Common myeloid progenitor, CD34-positive (primary cell): ENCODE results near the gene RTN4.
"Not testable (repeated sequence)": the region's sequence is repeated elsewhere in the genome, so short reads cannot be mapped to it uniquely, and the experiment has no call there.

Experiments used
- CTCF ChIA-PET: fragments of 350-600 bp; sonication (Branson Sonifier 250); formaldehyde crosslinking; loops from one replicate; lab custom pipeline; 2021; ENCODE audit warnings: antibody characterized with exemption; lab: Charles Lee
- POLR2A ChIA-PET: fragments of 350-600 bp; sonication (Branson Sonifier 250); formaldehyde crosslinking; loops from one replicate; lab custom pipeline; 2021; ENCODE audit warnings: antibody characterized with exemption; lab: Charles Lee
- DNase-seq, 3 donors: peaks; one replicate each; pipeline versions ENCODE4 v3.0.0 to v3.0.0-alpha.2; 2013
- H3K27ac ChIP-seq, 2 experiments: 1 replicate in 1 of 2; 2 replicates in 1 of 2; pipeline ENCODE4 v1.7.0; 2013; ENCODE audit warnings: inconsistent platforms in 2 of 2, low read length in 2 of 2, mild to moderate bottlenecking in 2 of 2, low read depth in 1 of 2, moderate library complexity in 1 of 2; ENCODE audit not compliant: severe bottlenecking in 2 of 2, insufficient read depth in 1 of 2, poor library complexity in 1 of 2
- H3K27me3 ChIP-seq, 5 experiments: replicated peaks in 2 of 5; 1 replicate in 3 of 5; 2 replicates in 2 of 5; pipeline versions ENCODE4 v1.6.1 to v1.7.0; 2013; ENCODE audit warnings: low read length in 4 of 5, mild to moderate bottlenecking in 2 of 5, moderate library complexity in 2 of 5, inconsistent platforms in 1 of 5; ENCODE audit not compliant: insufficient read depth in 5 of 5, control insufficient read depth in 4 of 5
- H3K36me3 ChIP-seq, 4 experiments: 1 replicate in 2 of 4; 2 replicates in 2 of 4; pipeline versions ENCODE4 v1.6.1 to v1.7.0; 2013; ENCODE audit warnings: low read length in 3 of 4, control low read depth in 1 of 4, mild to moderate bottlenecking in 1 of 4; ENCODE audit not compliant: control insufficient read depth in 4 of 4, insufficient read depth in 4 of 4
- H3K4me1 ChIP-seq, 4 experiments: 1 replicate in 3 of 4; 2 replicates in 1 of 4; pipeline versions ENCODE4 v1.6.1 to v1.7.1; 2013; ENCODE audit warnings: low read length in 3 of 4, mild to moderate bottlenecking in 3 of 4, control low read depth in 1 of 4, inconsistent platforms in 1 of 4, moderate library complexity in 1 of 4; ENCODE audit not compliant: control insufficient read depth in 4 of 4, insufficient read depth in 4 of 4; ENCODE audit errors: control extremely low read depth in 1 of 4
- H3K4me3 ChIP-seq, 7 experiments: 1 replicate in 4 of 7; 2 replicates in 3 of 7; pipeline versions ENCODE4 v1.5.1 to v1.7.0; 2013; ENCODE audit warnings: mild to moderate bottlenecking in 7 of 7, low read length in 6 of 7, moderate library complexity in 6 of 7, inconsistent platforms in 2 of 7, low read depth in 2 of 7, control low read depth in 1 of 7; ENCODE audit not compliant: insufficient read depth in 4 of 7, control insufficient read depth in 1 of 7; ENCODE audit errors: extremely low read depth in 1 of 7
- H3K9me3 ChIP-seq, 5 experiments: 1 replicate in 4 of 5; 2 replicates in 1 of 5; pipeline versions ENCODE4 v1.6.1 to v1.7.1; 2013; ENCODE audit warnings: low read length in 4 of 5, mild to moderate bottlenecking in 2 of 5, inconsistent platforms in 1 of 5, low read depth in 1 of 5, moderate library complexity in 1 of 5; ENCODE audit not compliant: control insufficient read depth in 4 of 5, insufficient read depth in 2 of 5; ENCODE audit errors: control extremely low read depth in 1 of 5
- WGBS: methylation state at CpG from one replicate; pipeline ENCODE4 v1.1.5; 2013; ENCODE audit not compliant: insufficient coverage; 5-methylcytosine and 5-hydroxymethylcytosine counted together

The RTN4 gene

DNA sequence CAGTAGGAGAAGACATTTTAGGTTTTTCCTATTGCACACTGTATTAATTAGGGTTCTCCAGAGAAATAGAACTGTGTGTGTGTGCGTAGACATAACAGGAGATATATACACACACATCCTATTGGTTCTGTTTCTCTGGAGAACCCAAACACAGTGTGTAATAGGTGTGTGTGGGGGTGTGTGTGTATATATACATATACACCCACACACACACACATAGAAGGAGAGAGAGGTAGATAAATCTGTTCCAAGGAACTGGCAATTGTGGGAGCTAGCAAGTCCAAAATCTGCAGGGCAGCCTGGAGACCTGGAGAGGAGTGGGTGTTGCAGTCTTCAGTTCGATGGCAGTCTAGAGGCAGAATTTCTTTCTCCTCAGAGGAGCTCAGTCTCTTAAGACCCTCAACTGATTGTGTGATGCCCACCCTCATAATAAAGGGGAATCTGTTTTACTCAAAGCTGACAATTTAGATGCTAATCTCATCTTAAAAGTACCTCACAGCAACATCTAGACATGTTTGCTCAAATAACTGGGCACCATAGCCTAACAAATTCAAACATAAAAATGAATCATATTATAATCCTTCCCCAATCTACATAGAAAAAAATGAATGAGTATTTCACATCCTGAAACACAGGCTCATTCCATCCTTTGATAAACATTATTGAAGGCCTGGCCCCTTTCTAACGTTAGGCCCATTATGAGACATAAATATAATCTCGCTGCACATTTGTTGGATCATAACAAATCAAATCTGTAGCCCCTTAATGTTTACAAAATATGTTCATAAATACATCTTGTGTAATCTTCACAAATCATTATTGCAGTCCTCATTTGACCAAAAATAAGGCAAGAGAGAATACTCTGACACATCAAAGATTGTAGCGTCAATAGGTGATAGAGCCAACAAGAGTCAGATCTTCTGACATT, 35.1 kb upstream of the RTN4 start:
- H3K27ac ChIP-seq, result no peak overlapping the region
- CTCF ChIA-PET, result interaction anchor here (1.0 to 1.1 kb wide), 3 partner anchors 9 to 23 kb away, joined by 3 read pairs; no protein-coding TSS in a partner anchor

GRCh38 chr2:55084641-55085040, 34.4 kb upstream of the RTN4 start:
- Histone ChIP-seq H3K27me3 (no peaks in the 10 kb centered on the region), H3K9me3 (no peaks in the 10 kb centered on the region), H3K4me1 (peaks cover 0 to 18% (median 0%) of the 10 kb centered on the region in 4 experiments), H3K36me3 (no peaks in the 10 kb centered on the region), H3K4me3 (no peak overlapping the region), H3K27ac (no peak overlapping the region)
- ChIA-PET CTCF (interaction anchor here (1.0 to 1.1 kb wide), 2 partner anchors 9 to 24 kb away, joined by 3 read pairs; no protein-coding TSS in a partner anchor), POLR2A (no interaction called here)
- WGBS, result 100% methylated on average over 3 of the region's 3 CpGs
- DNase-seq, result no peak

More for the DNA sequence above, 35.1 kb upstream of the RTN4 start:
- H3K4me1 ChIP-seq, result peaks cover 0 to 18% (median 0%) of the 10 kb centered on the region in 4 experiments
- no peak for DNase-seq
- no peaks in the 10 kb centered on the region for H3K36me3 ChIP-seq
- H3K9me3 ChIP-seq, result no peaks in the 10 kb centered on the region
- POLR2A ChIA-PET, result no interaction called here
- 97% methylated on average over 4 of the region's 5 CpGs for WGBS
- no peaks in the 10 kb centered on the region for H3K27me3 ChIP-seq
- no peak overlapping the region for H3K4me3 ChIP-seq

GRCh38 chr2:55080204-55080738, 30.0 kb upstream of the RTN4 start:
- ChIA-PET POLR2A (no interaction called here), CTCF (interaction anchor here (1.1 to 1.9 kb wide), 3 partner anchors 30 to 95 kb away, joined by 3 to 4 read pairs (median 4); partner anchors contain the start of gene RTN4)
- 100% methylated on average over 2 of the region's 7 CpGs for WGBS
- peaks cover 0 to 9% (median 0%) of the 10 kb centered on the region in 4 experiments for H3K4me1 ChIP-seq
- no peak overlapping the region for H3K4me3 ChIP-seq
- no peak for DNase-seq
- H3K9me3 ChIP-seq, result no peaks in the 10 kb centered on the region
- no peaks in the 10 kb centered on the region for H3K27me3 ChIP-seq
- H3K36me3 ChIP-seq, result no peaks in the 10 kb centered on the region
- no peak overlapping the region for H3K27ac ChIP-seq

DNA sequence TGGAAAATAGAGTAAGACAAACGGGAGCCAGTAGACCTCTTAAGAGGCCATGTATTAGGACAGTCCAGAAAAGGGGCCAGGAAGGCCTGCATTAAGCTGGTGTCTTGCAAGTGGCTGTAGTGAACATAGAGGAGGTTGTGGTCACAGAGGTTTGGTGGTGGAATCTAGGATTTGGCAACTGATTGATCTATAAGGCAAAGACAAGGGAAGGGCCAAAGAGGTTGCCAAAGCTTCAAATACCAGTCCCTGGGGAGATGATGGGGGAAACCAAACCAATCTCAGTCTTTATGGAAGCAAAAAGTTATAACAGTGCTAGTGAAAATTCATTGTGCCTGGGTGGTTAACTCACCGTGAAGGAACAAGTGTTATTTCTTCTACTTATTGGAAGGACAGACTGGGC, 28.7 kb upstream of the RTN4 start:
- 92% methylated on average over 2 of the region's 2 CpGs for whole genome bisulfite sequencing
- peaks cover 0 to 3% (median 0%) of the 10 kb centered on the region in 5 experiments for H3K9me3 ChIP-seq
- ChIA-PET CTCF (no interaction called here), POLR2A (no interaction called here)
- DNase-seq, result no peak
- H3K36me3 ChIP-seq, result no peaks in the 10 kb centered on the region
- H3K27me3 ChIP-seq, result no peaks in the 10 kb centered on the region
- H3K4me1 ChIP-seq, result peaks cover 0 to 5% (median 0%) of the 10 kb centered on the region in 4 experiments
- no peak overlapping the region for H3K27ac ChIP-seq
- no peak overlapping the region for H3K4me3 ChIP-seq

- H3K27ac ChIP-seq, result no peak overlapping the region
- H3K4me3 ChIP-seq, result no peak overlapping the region
- 88% methylated on average over 6 of the region's 9 CpGs for WGBS
- no peaks in the 10 kb centered on the region for H3K27me3 ChIP-seq
- ChIA-PET POLR2A (no interaction called here), CTCF (no interaction called here)
- H3K36me3 ChIP-seq, result no peaks in the 10 kb centered on the region
- H3K4me1 ChIP-seq, result peaks cover 0 to 2% (median 0%) of the 10 kb centered on the region in 4 experiments
- DNase-seq, result no peak
- peaks cover 0 to 3% (median 0%) of the 10 kb centered on the region in 5 experiments for H3K9me3 ChIP-seq
These were observed 26.5 kb upstream of the RTN4 start for GRCh38 chr2:55076721-55077120.

DNA sequence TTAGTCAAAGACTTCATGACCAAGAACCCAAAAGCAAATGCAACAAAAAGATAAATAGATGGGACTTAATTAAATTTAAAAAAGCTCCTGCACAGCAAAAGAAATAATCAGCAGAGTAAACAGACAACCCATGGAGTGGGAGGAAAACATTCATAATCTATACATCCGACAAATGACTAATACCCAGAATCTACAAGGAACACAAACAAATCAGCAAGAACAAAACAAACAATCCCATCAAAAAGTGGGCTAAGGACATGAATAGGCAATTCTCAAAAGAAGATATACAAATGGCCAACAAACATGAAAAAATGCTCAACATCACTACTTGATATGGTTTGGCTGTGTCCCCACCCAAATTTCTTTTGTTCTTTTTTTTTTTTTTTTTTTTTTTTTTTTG, 25.8 kb upstream of the RTN4 start:
- H3K4me3 ChIP-seq, H3K4me1 ChIP-seq, H3K36me3 ChIP-seq, H3K27ac ChIP-seq, CTCF ChIA-PET, POLR2A ChIA-PET, H3K9me3 ChIP-seq, H3K27me3 ChIP-seq, DNase-seq: not testable (repeated sequence)
- WGBS, result no CpG with 5 or more reads among the region's 1 CpG
